Right lobe of liver (tissue), 4 donors: ENCODE results near the gene DOCK1.

Experiments used
- CTCF ChIP-seq, 4 donors: fragments of 200-600 bp in 3 of 4; fragments of 450-650 bp in 1 of 4; IDR thresholded peaks; one replicate each; pipeline versions ENCODE4 v1.5.1 to v1.8.0; 2016 to 2022; ENCODE audit warnings: antibody characterized with exemption in 4 of 4, mild to moderate bottlenecking in 2 of 4
- POLR2A ChIP-seq: fragments of 450-650 bp; IDR thresholded peaks from one replicate; pipeline ENCODE4 v1.6.1; 2017; ENCODE audit warnings: antibody characterized with exemption, mild to moderate bottlenecking
- donor health status: DM: no; HTN: no; CAD: no.
- donor health status: DM: no; HTN: no; CAD: no.
- donor health status: DM: no; HTN: yes; CAD: no.

GRCh38 chr10:127196282-127197153 is 291.3 kb downstream of the DOCK1 start, which contains the start of gene INSYN2A:
- TF ChIP-seq CTCF (IDR thresholded peaks at IDR 0.05), result no peak
- TF ChIP-seq POLR2A, result no peak
